Caco-2 (cell line): ENCODE results near the gene FAM217B. TPM values are rescaled to one million over a fixed set of nuclear protein-coding genes. Genes with fewer than 3 reads are reported as not detected.

Experiments
- BruUV-seq: library from RNA; stranded (reverse); fragments of 400-500 nt; replicated peaks from 2 replicates; lab custom pipeline; 2021; lab: Mats Ljungman, UMichigan
- CTCF ChIA-PET: fragments of 300-600 bp; sonication (Branson Sonifier 250); formaldehyde crosslinking; loops from one replicate; lab custom pipeline; 2022; ENCODE audit warnings: antibody characterized with exemption; lab: Charles Lee
- POLR2A ChIA-PET: fragments of 300-600 bp; sonication (Branson Sonifier 250); formaldehyde crosslinking; loops from one replicate; lab custom pipeline; 2022; ENCODE audit warnings: antibody characterized with exemption; lab: Charles Lee
- DNase-seq, 2 experiments: peaks; one replicate each; pipeline versions ENCODE4 v3.0.0 to v3.0.0-alpha.2; 2020 to 2022
- H3K27me3 ChIP-seq: replicated peaks from 2 replicates; pipeline ENCODE4 v1.6.0; 2011; ENCODE audit warnings: low read length; ENCODE audit not compliant: control insufficient read depth, insufficient read depth
- H3K36me3 ChIP-seq: 2 replicates; pipeline ENCODE4 v1.5.1; 2011; ENCODE audit warnings: low read length; ENCODE audit not compliant: control insufficient read depth, insufficient read depth
- H3K4me1 ChIP-seq: fragments of 250-450 bp; sonication (Bioruptor Pico); 2 replicates; pipeline ENCODE4 v1.5.1; 2020; ENCODE audit warnings: mild to moderate bottlenecking
- H3K4me3 ChIP-seq: 2 replicates; pipeline ENCODE4 v1.5.1; 2011; ENCODE audit warnings: low read depth, mild to moderate bottlenecking, control low read depth, low read length
- H3K9me3 ChIP-seq: fragments of 250-450 bp; sonication (Bioruptor Pico); 2 replicates; pipeline ENCODE4 v1.5.1; 2020; ENCODE audit warnings: mild to moderate bottlenecking, moderate library complexity
- H3K27ac Mint-ChIP-seq: one replicate; pipeline ENCODE4 v1.8.0; 2022; ENCODE audit warnings: mixed read lengths; ENCODE audit not compliant: unreplicated experiment
- H3K27me3 Mint-ChIP-seq: one replicate; pipeline ENCODE4 v1.8.0; 2022; ENCODE audit warnings: mixed read lengths; ENCODE audit not compliant: insufficient read depth, unreplicated experiment
- H3K36me3 Mint-ChIP-seq: one replicate; pipeline ENCODE4 v1.8.0; 2022; ENCODE audit warnings: mild to moderate bottlenecking, mixed read lengths; ENCODE audit not compliant: insufficient read depth, unreplicated experiment
- H3K4me1 Mint-ChIP-seq: one replicate; pipeline ENCODE4 v1.8.0; 2022; ENCODE audit warnings: low read depth, mixed read lengths; ENCODE audit not compliant: unreplicated experiment
- H3K4me3 Mint-ChIP-seq: one replicate; pipeline ENCODE4 v1.8.0; 2022; ENCODE audit warnings: mild to moderate bottlenecking, moderate library complexity, mixed read lengths; ENCODE audit not compliant: unreplicated experiment
- H3K9me3 Mint-ChIP-seq: one replicate; pipeline ENCODE4 v1.8.0; 2022; ENCODE audit warnings: mixed read lengths; ENCODE audit not compliant: unreplicated experiment
- CTCF ChIP-seq, 2 experiments: fragments of 200-600 bp in 1 of 2; IDR thresholded peaks; 1 replicate in 1 of 2; 2 replicates in 1 of 2; pipeline versions ENCODE4 v1.5.1 to v1.8.0; 2011 to 2022; ENCODE audit warnings: antibody characterized with exemption in 1 of 2, control low read depth in 1 of 2, inconsistent platforms in 1 of 2, low read depth in 1 of 2, low read length in 1 of 2, mild to moderate bottlenecking in 1 of 2, moderate library complexity in 1 of 2; ENCODE audit not compliant: insufficient read depth in 1 of 2, severe bottlenecking in 1 of 2, unreplicated experiment in 1 of 2
- intact Hi-C: fragments of 100-400 bp; cut with micrococcal nuclease; formaldehyde crosslinking; loops from one replicate; pipeline ENCODE4 v1.10.0; 2022; ENCODE audit not compliant: unreplicated experiment
- total RNA-seq: library from RNA; stranded (reverse); gene quantifications from 2 replicates; pipeline ENCODE4 v1.2.3, GENCODE V29; 2022

Gene FAM217B
- total RNA-seq, 1 experiment from 2014 or later, result 65.3 TPM

- Histone ChIP-seq H3K4me3 (no peak overlapping the region), H3K36me3 (no peaks in the 10 kb centered on the region), H3K27me3 (no peaks in the 10 kb centered on the region), H3K9me3 (no peaks in the 10 kb centered on the region), H3K4me1 (no peaks in the 10 kb centered on the region)
- Mint-ChIP-seq H3K27me3 (no peaks in the 10 kb centered on the region), H3K4me3 (no peak overlapping the region), H3K27ac (no peak overlapping the region), H3K4me1 (no peaks in the 10 kb centered on the region), H3K36me3 (no peaks in the 10 kb centered on the region), H3K9me3 (no peaks in the 10 kb centered on the region)
- TF ChIP-seq CTCF (IDR thresholded peaks at IDR 0.05; ENCODE audit: insufficient read depth in 1 of 2, low read depth in 1 of 2, low read length in 1 of 2, severe bottlenecking in 1 of 2, unreplicated experiment in 1 of 2), result no peak
- BruUV-seq, result no TSS peak
- no peak for DNase-seq
- intact Hi-C loops, result no loop called here
- ChIA-PET POLR2A (no interaction called here), CTCF (interaction anchor here (2.3 kb wide), 1 partner anchor 52 kb away, joined by 5 read pairs; no protein-coding TSS in a partner anchor)
Measured at GRCh38 chr20:59997896-59998295, 57.7 kb downstream of the FAM217B start.

Other genes starting within 250 kb of the FAM217B start
- gene SYCP2, start 6.8 kb upstream of the FAM217B start, total RNA-seq, result 64.6 and 68.7 TPM in 2 replicates
- 10.4 TPM in 2 replicates for gene PPP1R3D, start 84 bp upstream of the FAM217B start, total RNA-seq
- gene CDH26, start 18.0 kb downstream of the FAM217B start, total RNA-seq, result 1.2 and 1.5 TPM in 2 replicates